B cell (primary cell): ENCODE data around the gene MAEA. TPM values are rescaled to one million over a fixed set of nuclear protein-coding genes. Genes with fewer than 3 reads are reported as not detected.

Experiments used
- ATAC-seq: fragments of 200-7000 bp; cut with Tn5 transposase; one replicate; pipeline ENCODE4 v1.10.0; 2021; ENCODE audit warnings: low read depth, mild to moderate bottlenecking, moderate number of reproducible peaks, moderate library complexity
- CTCF ChIA-PET: fragments of 350-600 bp; sonication (Branson Sonifier 250); formaldehyde crosslinking; loops from one replicate; lab custom pipeline; 2021; ENCODE audit warnings: antibody characterized with exemption, inconsistent platforms; lab: Charles Lee
- POLR2A ChIA-PET: fragments of 350-600 bp; sonication (Branson Sonifier 250); formaldehyde crosslinking; loops from one replicate; lab custom pipeline; 2021; ENCODE audit warnings: antibody characterized with exemption; lab: Charles Lee
- DNase-seq: peaks from one replicate; pipeline ENCODE4 v3.0.0; 2013
- H2AFZ ChIP-seq: 2 replicates; pipeline ENCODE4 v1.6.1; 2012; ENCODE audit warnings: mild to moderate bottlenecking, low read depth, low read length; ENCODE audit not compliant: insufficient read depth, poor library complexity, severe bottlenecking
- H3K27ac ChIP-seq, 2 donors: 1 replicate in 1 of 2; 2 replicates in 1 of 2; pipeline ENCODE4 v1.5.1; 2012 to 2013; ENCODE audit warnings: low read length in 2 of 2, mild to moderate bottlenecking in 2 of 2, moderate library complexity in 1 of 2
- H3K27me3 ChIP-seq, 4 experiments: fragments of 200-600 bp in 1 of 4; sonication (generic) in 1 of 4; replicated peaks in 1 of 4; 1 replicate in 2 of 4; 2 replicates in 2 of 4; pipeline versions ENCODE4 v1.6.1 to v1.7.0; 2013 to 2016; ENCODE audit warnings: low read length in 3 of 4, mild to moderate bottlenecking in 2 of 4, mixed read lengths in 1 of 4, moderate library complexity in 1 of 4; ENCODE audit not compliant: insufficient read depth in 4 of 4, control insufficient read depth in 3 of 4; ENCODE audit errors: control extremely low read depth in 1 of 4
- H3K36me3 ChIP-seq, 2 experiments: replicated peaks in 1 of 2; 1 replicate in 1 of 2; 2 replicates in 1 of 2; pipeline versions ENCODE4 v1.6.1 to v1.7.1; 2013; ENCODE audit warnings: low read length in 1 of 2; ENCODE audit not compliant: insufficient read depth in 2 of 2, control insufficient read depth in 1 of 2; ENCODE audit errors: control extremely low read depth in 1 of 2, extremely low read depth in 1 of 2
- H3K4me1 ChIP-seq, 2 donors: fragments of 200-600 bp in 1 of 2; sonication (generic) in 1 of 2; 1 replicate in 1 of 2; 2 replicates in 1 of 2; pipeline versions ENCODE4 v1.5.1 to v1.6.1; 2013 to 2017; ENCODE audit warnings: low read length in 2 of 2; ENCODE audit not compliant: control insufficient read depth in 2 of 2, insufficient read depth in 2 of 2
- H3K4me2 ChIP-seq: replicated peaks from 2 replicates; pipeline ENCODE3; 2012; ENCODE audit warnings: mild to moderate bottlenecking, low read depth, low read length; ENCODE audit not compliant: poor library complexity, severe bottlenecking
- H3K4me3 ChIP-seq, 5 experiments: fragments of 200-600 bp in 1 of 5; sonication (generic) in 1 of 5; 1 replicate in 3 of 5; 2 replicates in 2 of 5; pipeline versions ENCODE4 v1.5.1 to v1.7.0; 2011 to 2016; ENCODE audit warnings: low read length in 4 of 5, mild to moderate bottlenecking in 4 of 5, low read depth in 2 of 5, control low read depth in 1 of 5, moderate library complexity in 1 of 5; ENCODE audit not compliant: insufficient read depth in 1 of 5; ENCODE audit errors: control extremely low read depth in 1 of 5, extremely low read depth in 1 of 5
- H3K79me2 ChIP-seq: fragments of 200-600 bp; sonication (generic); one replicate; pipeline ENCODE4 v1.6.0; 2016; ENCODE audit warnings: low read length; ENCODE audit not compliant: control insufficient read depth, insufficient read depth
- H3K9ac ChIP-seq: fragments of 200-600 bp; sonication (generic); 2 replicates; pipeline ENCODE4 v1.6.1; 2017; ENCODE audit warnings: mild to moderate bottlenecking, low read length, moderate library complexity
- H3K9me3 ChIP-seq, 3 donors: one replicate each; pipeline versions ENCODE4 v1.6.1 to v1.7.1; 2013; ENCODE audit warnings: low read length in 2 of 3; ENCODE audit not compliant: control insufficient read depth in 2 of 3, insufficient read depth in 1 of 3; ENCODE audit errors: control extremely low read depth in 1 of 3
- H4K20me1 ChIP-seq: 2 replicates; pipeline ENCODE4 v1.6.0; 2012; ENCODE audit warnings: mild to moderate bottlenecking, low read length; ENCODE audit not compliant: insufficient read depth, control insufficient read depth, poor library complexity, severe bottlenecking
- H3K27ac Mint-ChIP-seq: one replicate; pipeline ENCODE4 v1.8.0; 2021; ENCODE audit warnings: mixed read lengths
- H3K27me3 Mint-ChIP-seq: one replicate; pipeline ENCODE4 v1.8.0; 2021; ENCODE audit warnings: mixed read lengths
- H3K4me1 Mint-ChIP-seq: one replicate; pipeline ENCODE4 v1.8.0; 2021; ENCODE audit warnings: mixed read lengths
- H3K4me3 Mint-ChIP-seq: one replicate; pipeline ENCODE4 v1.8.0; 2021; ENCODE audit warnings: mixed read lengths
- H3K9me3 Mint-ChIP-seq: one replicate; pipeline ENCODE4 v1.8.0; 2022; ENCODE audit warnings: mixed read lengths; ENCODE audit not compliant: insufficient read depth
- CTCF ChIP-seq: fragments of 200-600 bp; IDR thresholded peaks from one replicate; pipeline ENCODE4 v1.8.0; 2022; ENCODE audit warnings: antibody characterized with exemption, mild to moderate bottlenecking
- EZH2 ChIP-seq: IDR thresholded peaks from 2 replicates; pipeline ENCODE4 v1.6.1; 2012; ENCODE audit warnings: borderline replicate concordance, low read depth, mild to moderate bottlenecking, moderate library complexity, low read length; ENCODE audit not compliant: insufficient read depth, poor library complexity, severe bottlenecking
- WGBS: methylation state at CpG from one replicate; pipeline ENCODE4 v1.1.5; 2013; ENCODE audit warnings: missing lambda C conversion rate; ENCODE audit not compliant: insufficient coverage; 5-methylcytosine and 5-hydroxymethylcytosine counted together
- intact Hi-C: fragments of 100-400 bp; cut with micrococcal nuclease; formaldehyde crosslinking; loops from one replicate; pipeline ENCODE4 v1.10.0; 2022
- polyA plus RNA-seq: library from polyadenylated mRNA; depleted of rRNA; stranded (reverse); fragments of >200 nt; gene quantifications from 2 replicates; pipeline ENCODE4 v1.2.3, GENCODE V29; 2012
- total RNA-seq, 2 donors: library from RNA; stranded (reverse); fragments of 120-200 nt in 1 of 2; gene quantifications; 1 replicate in 1 of 2; 2 replicates in 1 of 2; pipeline versions ENCODE4 v1.2.3 to v1.2.4, GENCODE V29; 2013 to 2022

MAEA gene
- total and polyA plus RNA-seq, 2 donors (not counting 1 experiment from before 2014, with no cell fraction given) = 106 to 107 TPM

DNA sequence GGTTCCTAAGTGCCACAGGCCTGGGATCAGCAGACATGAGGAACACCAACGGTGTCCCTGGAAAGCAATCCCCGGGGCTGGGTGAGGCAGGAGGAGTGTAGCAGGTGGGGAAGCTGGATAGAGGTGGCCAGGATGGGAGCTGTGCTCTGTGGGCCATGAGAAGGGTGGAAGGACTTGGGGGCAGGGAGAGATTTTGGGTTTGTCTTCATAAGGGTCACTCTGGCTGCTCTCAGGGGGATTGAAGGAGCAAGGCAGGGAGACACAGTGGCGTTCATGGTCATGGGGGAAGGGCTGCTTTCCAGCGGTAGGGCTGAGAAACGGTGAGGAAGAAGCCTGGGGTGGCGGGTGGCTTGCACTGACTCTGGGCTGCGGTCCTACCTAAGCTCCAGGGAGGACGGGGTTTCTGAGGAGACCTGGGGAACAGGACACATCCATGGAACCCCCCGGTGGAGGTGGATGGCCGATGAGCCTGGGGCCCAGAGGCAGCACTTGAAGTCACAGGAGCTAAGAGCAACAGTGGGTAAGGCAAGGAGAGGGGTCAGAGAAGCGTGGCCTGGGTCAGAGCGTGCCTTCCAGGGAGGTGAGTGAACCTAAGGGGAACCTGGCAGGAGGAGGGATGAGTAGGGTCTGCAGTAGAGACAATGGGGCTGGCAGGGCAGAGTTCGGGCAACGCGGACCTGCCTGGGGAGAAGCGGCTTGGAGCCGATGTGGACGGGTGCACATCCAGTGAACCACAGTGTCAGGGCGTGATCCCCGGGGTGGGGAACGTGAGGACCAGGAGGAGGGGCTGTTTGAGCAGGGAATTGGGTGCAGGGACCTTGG is 28.4 kb upstream of the MAEA start:
- no peaks in the 10 kb centered on the region for H3K27me3 Mint-ChIP-seq
- WGBS = 97% methylated on average over 20 of the region's 21 CpGs
- Histone ChIP-seq H3K36me3 (no peaks in the 10 kb centered on the region), H3K9ac (no peak overlapping the region), H3K9me3 (peaks cover 0 to 3% (median 3%) of the 10 kb centered on the region in 3 donors), H3K27me3 (no peaks in the 10 kb centered on the region), H3K79me2 (peaks cover 64% of the 10 kb centered on the region), H3K4me1 (peaks cover 0 to 4% of the 10 kb centered on the region in 2 donors), H3K27ac (no peak overlapping the region), H3K4me3 (no peak overlapping the region), H2AFZ (no peak overlapping the region), H4K20me1 (peaks cover 6% of the 10 kb centered on the region), H3K4me2 (no peak overlapping the region)
- H3K27ac Mint-ChIP-seq = peak overlapping the region; percentile 15
- TF ChIP-seq EZH2 (no peak), CTCF (no peak)
- POLR2A ChIA-PET = no interaction called here
- peaks cover 2% of the 10 kb centered on the region for H3K9me3 Mint-ChIP-seq
- ATAC-seq (no peak), DNase-seq (no peak)
- CTCF ChIA-PET = interaction anchor here (1.3 kb wide), 1 partner anchor 84 kb away, joined by 3 read pairs; no protein-coding TSS in a partner anchor
- H3K4me1 Mint-ChIP-seq = peaks cover 24% of the 10 kb centered on the region
- no peak overlapping the region for H3K4me3 Mint-ChIP-seq
- intact Hi-C loops = no loop called here

DNA sequence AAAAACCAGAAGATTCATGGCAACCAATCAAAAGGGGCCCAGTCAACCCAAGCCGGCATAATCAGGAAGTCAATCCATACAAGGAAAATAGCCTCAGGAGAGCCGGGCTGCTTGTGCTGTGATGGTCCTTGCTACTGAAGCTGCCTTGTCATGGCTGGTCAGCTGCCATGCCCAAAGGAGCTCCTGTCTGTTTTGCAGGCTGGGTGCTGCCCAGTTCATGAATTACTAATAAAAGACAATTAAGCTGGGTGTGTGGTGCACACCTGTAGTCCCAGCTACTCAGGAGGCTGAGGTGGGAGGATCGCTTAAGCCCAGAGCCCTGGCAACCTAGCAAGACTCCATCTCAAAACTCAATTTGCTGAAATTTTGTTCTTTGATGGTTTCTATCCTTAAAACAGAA is 24.7 kb upstream of the MAEA start:
- TF ChIP-seq EZH2 = no peak
- no peak for TF ChIP-seq CTCF
- no peak overlapping the region for H3K4me2 ChIP-seq
- Mint-ChIP-seq H3K27me3 (no peaks in the 10 kb centered on the region), H3K9me3 (peaks cover 5% of the 10 kb centered on the region), H3K4me1 (peaks cover 36% of the 10 kb centered on the region), H3K4me3 (no peak overlapping the region), H3K27ac (no peak overlapping the region)
- no peak for ATAC-seq
- H3K27me3 ChIP-seq = no peaks in the 10 kb centered on the region
- no peak overlapping the region for H3K9ac ChIP-seq
- POLR2A ChIA-PET = no interaction called here
- intact Hi-C loops = no loop called here
- H3K36me3 ChIP-seq = no peaks in the 10 kb centered on the region
- no peak for DNase-seq
- no peak overlapping the region for H2AFZ ChIP-seq
- no peak overlapping the region for H3K4me3 ChIP-seq
- H3K79me2 ChIP-seq = peaks cover 38% of the 10 kb centered on the region
- peaks cover 6% of the 10 kb centered on the region for H4K20me1 ChIP-seq
- no peak overlapping the region for H3K27ac ChIP-seq
- H3K9me3 ChIP-seq = peaks cover 0 to 11% (median 8%) of the 10 kb centered on the region in 3 donors
- peaks cover 13 to 19% of the 10 kb centered on the region in 2 donors for H3K4me1 ChIP-seq
- 100% methylated on average over 2 of the region's 3 CpGs for WGBS
- CTCF ChIA-PET = interaction anchor here (2.0 to 6.1 kb wide), 3 partner anchors 14 to 134 kb away, joined by 6 to 88 read pairs (median 15); no protein-coding TSS in a partner anchor
